K562 (cell line): ENCODE measurements around the gene GAPVD1. TPM values are rescaled to one million over a fixed set of nuclear protein-coding genes. Genes with fewer than 3 reads are reported as not detected.

Experiments
- ATAC-seq: fragments of 200-7000 bp; cut with Tn5 transposase; 3 replicates; pipeline ENCODE4 v1.9.1; 2020; ENCODE audit warnings: moderate library complexity
- BruUV-seq: library from RNA; stranded (reverse); fragments of 400-500 nt; replicated peaks from 2 replicates; lab custom pipeline; 2021; lab: Mats Ljungman, UMichigan
- CTCF ChIA-PET: fragments of 300-600 bp; formaldehyde crosslinking; extraction: SDS; loops from one replicate; lab custom pipeline; 2021; ENCODE audit warnings: low intra/inter-chr PET ratio; lab: Yijun Ruan, JAX
- POLR2A ChIA-PET: fragments of 300-600, 350-650 bp; sonication (Branson Sonifier 250); formaldehyde crosslinking; extraction: SDS; loops from one replicate; lab custom pipeline; 2021; ENCODE audit warnings: antibody characterized with exemption, inconsistent platforms; lab: Yijun Ruan, JAX
- DNase-seq, 4 experiments: peaks; one replicate each; pipeline versions ENCODE4 v3.0.0 to v3.0.0-alpha.2; 2011 to 2018; ENCODE audit warnings: low spot score in 3 of 4, mixed read lengths in 3 of 4; ENCODE audit errors: extremely low read depth in 1 of 4
- FAIRE-seq: peaks from 2 replicates; lab custom pipeline; 2011; peaks lifted over from hg19 to GRCh38; lab: Jason Lieb, UNC
- H2AFZ ChIP-seq: 2 replicates; pipeline ENCODE4 v1.6.0; 2011; ENCODE audit warnings: low read depth, low read length, control low read depth, inconsistent platforms
- H3K27ac ChIP-seq: fragments of 200-600 bp; 3 replicates; pipeline ENCODE4 v1.8.0; 2011; ENCODE audit warnings: low read depth, mild to moderate bottlenecking, control low read depth, inconsistent platforms, low read length, moderate library complexity, mixed read lengths; ENCODE audit errors: extremely low read depth
- H3K27me3 ChIP-seq, 2 experiments: fragments of 300-600 bp in 1 of 2; 2 replicates in 1 of 2; 3 replicates in 1 of 2; pipeline versions ENCODE4 v1.6.0 to v1.8.0; 2011; ENCODE audit warnings: inconsistent platforms in 2 of 2, low read length in 2 of 2, mild to moderate bottlenecking in 1 of 2, mixed read lengths in 1 of 2, moderate library complexity in 1 of 2; ENCODE audit not compliant: control insufficient read depth in 2 of 2, insufficient read depth in 2 of 2
- H3K36me3 ChIP-seq: fragments of 300-600 bp; 3 replicates; pipeline ENCODE4 v1.8.0; 2011; ENCODE audit warnings: mild to moderate bottlenecking, low read length, inconsistent platforms; ENCODE audit not compliant: control insufficient read depth, insufficient read depth
- H3K4me1 ChIP-seq, 2 experiments: fragments of 200-600 bp in 1 of 2; replicated peaks in 1 of 2; 2 replicates in 1 of 2; 3 replicates in 1 of 2; pipeline versions ENCODE4 v1.5.1 to v1.8.0; 2011; ENCODE audit warnings: inconsistent platforms in 2 of 2, low read length in 2 of 2, mild to moderate bottlenecking in 1 of 2, mixed read lengths in 1 of 2, moderate library complexity in 1 of 2; ENCODE audit not compliant: control insufficient read depth in 2 of 2, insufficient read depth in 2 of 2
- H3K4me2 ChIP-seq: 2 replicates; pipeline ENCODE4 v1.6.1; 2011; ENCODE audit warnings: low read length, control low read depth, inconsistent platforms, mixed read lengths; ENCODE audit not compliant: insufficient read depth
- H3K4me3 ChIP-seq: fragments of 200-600 bp; sonication (generic), shearing (Covaris generic); 2 replicates; pipeline ENCODE4 v1.5.1; 2016; ENCODE audit warnings: control low read depth, inconsistent platforms
- H3K79me2 ChIP-seq: fragments of 200-600 bp; 3 replicates; pipeline ENCODE4 v1.8.0; 2011; ENCODE audit warnings: low read length, inconsistent platforms; ENCODE audit not compliant: control insufficient read depth, insufficient read depth
- H3K9ac ChIP-seq, 2 experiments: 2 replicates each; pipeline versions ENCODE4 v1.6.0 to v1.6.1; 2011; ENCODE audit warnings: low read depth in 2 of 2, low read length in 2 of 2, control low read depth in 1 of 2, inconsistent platforms in 1 of 2, mild to moderate bottlenecking in 1 of 2, mixed read lengths in 1 of 2; ENCODE audit not compliant: insufficient read depth in 1 of 2
- H3K9me1 ChIP-seq: one replicate; pipeline ENCODE4 v1.6.0; 2011; ENCODE audit warnings: inconsistent platforms, mild to moderate bottlenecking, low read length, moderate library complexity; ENCODE audit not compliant: control insufficient read depth, insufficient read depth
- H3K9me3 ChIP-seq: replicated peaks from 2 replicates; pipeline ENCODE4 v1.5.1; 2011; ENCODE audit warnings: low read depth, low read length, inconsistent platforms; ENCODE audit not compliant: control insufficient read depth, insufficient read depth
- H4K20me1 ChIP-seq: replicated peaks from 2 replicates; pipeline ENCODE4 v1.6.1; 2011; ENCODE audit warnings: low read length, inconsistent platforms, mixed read lengths; ENCODE audit not compliant: control insufficient read depth, insufficient read depth
- ESRRA ChIP-seq: fragments of 450-650 bp; IDR thresholded peaks from 2 replicates; pipeline ENCODE4 v1.6.1; 2014; ENCODE audit warnings: low read depth, mild to moderate bottlenecking, moderate library complexity, borderline replicate concordance
- GABPB1 ChIP-seq: sonication (generic); formaldehyde crosslinking; IDR thresholded peaks from 2 replicates; pipeline ENCODE4 v1.8.0; 2022; ENCODE audit warnings: mild to moderate bottlenecking, missing genetic modification reagents
- NFIC ChIP-seq: fragments of 450-650 bp; IDR thresholded peaks from 2 replicates; pipeline ENCODE4 v1.6.1; 2017; ENCODE audit warnings: mild to moderate bottlenecking, inconsistent platforms
- PKNOX1 ChIP-seq: fragments of 450-650 bp; IDR thresholded peaks from 2 replicates; pipeline ENCODE4 v1.6.1; 2016
- SIX5 ChIP-seq, 2 experiments: IDR thresholded peaks; 2 replicates each; pipeline ENCODE4 v1.6.1; 2011; ENCODE audit warnings: low read length in 2 of 2, borderline replicate concordance in 1 of 2, low read depth in 1 of 2, mild to moderate bottlenecking in 1 of 2, moderate library complexity in 1 of 2; ENCODE audit not compliant: insufficient read depth in 1 of 2
- TAF9B ChIP-seq: fragments of 450-650 bp; IDR thresholded peaks from 2 replicates; pipeline ENCODE4 v1.6.1; 2018; ENCODE audit warnings: mild to moderate bottlenecking; ENCODE audit not compliant: partially characterized antibody
- TFAP4 ChIP-seq: sonication (generic); formaldehyde crosslinking; IDR thresholded peaks from 2 replicates; pipeline ENCODE4 v1.8.0; 2022; ENCODE audit warnings: missing genetic modification reagents, mild to moderate bottlenecking, moderate library complexity, borderline replicate concordance
- ZNF668 ChIP-seq: fragments of 250-450 bp; sonication (Bioruptor Pico); IDR thresholded peaks from 2 replicates; pipeline ENCODE4 v1.8.0; 2022; ENCODE audit warnings: mild to moderate bottlenecking, inconsistent platforms
- ZNF699 ChIP-seq: fragments of 250-450 bp; sonication (Bioruptor Pico); IDR thresholded peaks from 2 replicates; pipeline ENCODE4 v1.8.0; 2021; ENCODE audit warnings: mild to moderate bottlenecking, moderate library complexity; ENCODE audit not compliant: insufficient replicate concordance
- WGBS: fragments of 100-300 bp; shearing (Covaris generic); methylation state at CpG from one replicate; pipeline ENCODE4 v1.1.6; 2016; ENCODE audit warnings: low coverage, mixed read lengths; ENCODE audit not compliant: insufficient coverage; ENCODE audit errors: missing lambda C conversion rate; 5-methylcytosine and 5-hydroxymethylcytosine counted together
- in situ Hi-C: fragments of 300-500 bp; cut with MboI; formaldehyde crosslinking; loops from 4 replicates; pipeline ENCODE4 v1.15.0; 2018; ENCODE audit warnings: inconsistent platforms, mixed read lengths
- intact Hi-C: fragments of 100-400 bp; cut with micrococcal nuclease; formaldehyde crosslinking; loops from 2 replicates; pipeline ENCODE4 v1.14.2; 2022
- polyA plus RNA-seq, 8 experiments: library from polyadenylated mRNA; depleted of rRNA in 4 of 8; stranded (reverse) in 5 of 8; unstranded in 3 of 8; fragments of >200 nt; fragmentation: Nextera tagmentation in 2 of 8; fragmentation: Illumina TruSeq in 1 of 8; extraction: Ambion mirVana in 2 of 8; extraction: Trizol in 1 of 8; gene quantifications; 2 replicates each; pipeline versions ENCODE4 v1.2.1 to v1.2.3, GENCODE V29; 2011 to 2014; ENCODE audit warnings: inconsistent platforms in 1 of 8, missing spikeins in 1 of 8
- total RNA-seq, 7 experiments: library from RNA; depleted of rRNA in 6 of 7; stranded (reverse); fragments of >200 nt in 6 of 7; fragmentation: Illumina TruSeq in 2 of 7; extraction: Trizol in 2 of 7; gene quantifications; 2 replicates each; pipeline versions ENCODE4 v1.2.1 to v1.2.3, GENCODE V29; 2011 to 2021; ENCODE audit warnings: low replicate concordance in 1 of 7

Gene GAPVD1
- total and polyA plus RNA-seq, 9 of the 15 experiments (the other 6 are each of a cell fraction or from before 2014, with no cell fraction given): 9.5 to 66.1 (median 45.5) TPM

- Histone ChIP-seq H4K20me1 (no peaks in the 10 kb centered on the region), H3K9me1 (no peaks in the 10 kb centered on the region), H3K4me3 (no peak overlapping the region), H3K4me1 (peaks cover 4 to 6% of the 10 kb centered on the region in 2 experiments; a peak in 3 of 5 replicates), H3K27me3 (no peaks in the 10 kb centered on the region), H3K9me3 (no peaks in the 10 kb centered on the region), H3K79me2 (no peaks in the 10 kb centered on the region), H3K4me2 (no peak overlapping the region), H3K36me3 (no peaks in the 10 kb centered on the region), H3K27ac (no peak overlapping the region), H2AFZ (no peak overlapping the region), H3K9ac (0 out of 4 replicates have a peak overlapping the region, but pooled peaks of 1 of the 2 experiments have one; percentile 36)
- BruUV-seq: no TSS peak
- DNase-seq (no peak), FAIRE-seq (no peak), ATAC-seq (no peak)
- POLR2A ChIA-PET: interaction anchor here (0.6 to 1.3 kb wide), 3 partner anchors 12 to 145 kb away, joined by 3 read pairs; no protein-coding TSS in a partner anchor
- CTCF ChIA-PET: no interaction called here
- intact Hi-C loops: no loop called here
- in situ Hi-C loops: no loop called here
- TF ChIP-seq TAF9B (no peak), ZNF699 (CRISPR knock-in tag) (no peak), NFIC (no peak)
- 44% methylated on average over 8 of the region's 8 CpGs for WGBS
Observed at GRCh38 chr9:125380406-125380805, 118.8 kb downstream of the GAPVD1 start.

GRCh38 chr9:125387861-125388524, 126.4 kb downstream of the GAPVD1 start:
- H3K4me3 ChIP-seq: no peak overlapping the region
- ChIA-PET POLR2A (interaction anchor here (0.5 kb wide), 2 partner anchors 791 to 1111 kb away, joined by 3 read pairs; no protein-coding TSS in a partner anchor), CTCF (no interaction called here)
- no peaks in the 10 kb centered on the region for H4K20me1 ChIP-seq
- WGBS: 48% methylated on average over 14 of the region's 14 CpGs
- H3K4me2 ChIP-seq: no peak overlapping the region
- no peaks in the 10 kb centered on the region for H3K9me1 ChIP-seq
- in situ Hi-C loops: no loop called here
- H3K4me1 ChIP-seq: peaks cover 0 to 11% of the 10 kb centered on the region in 2 experiments; a peak in 2 of 5 replicates
- no peak overlapping the region for H3K27ac ChIP-seq
- H3K36me3 ChIP-seq: no peaks in the 10 kb centered on the region
- H3K9ac ChIP-seq: peak overlapping the region in 1 of 2 experiments; percentile 55; a peak in 2 of 4 replicates
- H2AFZ ChIP-seq: peak overlapping the region; percentile 52; the same call in 1 of the 2 replicates
- FAIRE-seq (peak; percentile 58), ATAC-seq (peak; percentile 83), DNase-seq (peak in 2 of 4 experiments; percentile 40 to 45)
- TF ChIP-seq ZNF668 (CRISPR knock-in tag): no peak
- no peak for TF ChIP-seq SIX5 (IDR thresholded peaks at IDR 0.05; ENCODE audit: borderline replicate concordance in 1 of 2, insufficient read depth in 1 of 2, low read depth in 1 of 2, low read length in 2 of 2)
- peak; percentile 61; the same call in 1 of the 2 replicates for TF ChIP-seq TFAP4 (CRISPR knock-in tag)
- TF ChIP-seq PKNOX1: peak; percentile 16; the same call in 1 of the 2 replicates
- 0 out of 2 replicates have a peak, but pooled peaks have one; percentile 36 for TF ChIP-seq ESRRA
- TF ChIP-seq GABPB1 (CRISPR knock-in tag): no peak
- no TSS peak for BruUV-seq
- H3K27me3 ChIP-seq: no peaks in the 10 kb centered on the region
- H3K79me2 ChIP-seq: no peaks in the 10 kb centered on the region
- no peaks in the 10 kb centered on the region for H3K9me3 ChIP-seq
- intact Hi-C loops: no loop called here
